GM12878 (cell line): ENCODE measurements around the gene TUBGCP2. TPM values are rescaled to one million over a fixed set of nuclear protein-coding genes. Genes with fewer than 3 reads are reported as not detected.

Experiments
- ATAC-seq: fragments of 200-7000 bp; cut with Tn5 transposase; 3 replicates; pipeline ENCODE4 v1.9.1; 2020; ENCODE audit warnings: mild to moderate bottlenecking, moderate library complexity
- BruUV-seq: library from RNA; stranded (reverse); fragments of 400-500 nt; replicated peaks from 2 replicates; lab custom pipeline; 2021; lab: Mats Ljungman, UMichigan
- CTCF ChIA-PET: fragments of 300-600 bp; sonication (Branson Sonifier 250); formaldehyde crosslinking; extraction: SDS; loops from one replicate; lab custom pipeline; 2021; ENCODE audit warnings: inconsistent platforms; lab: Yijun Ruan, JAX
- POLR2A ChIA-PET: fragments of 350-600 bp; formaldehyde crosslinking; extraction: SDS; loops from one replicate; lab custom pipeline; 2021; ENCODE audit warnings: inconsistent platforms; lab: Charles Lee
- RAD21 ChIA-PET: fragments of 300-600 bp; sonication (Branson Sonifier 250); formaldehyde crosslinking; loops from one replicate; lab custom pipeline; 2023; ENCODE audit warnings: antibody characterized with exemption; ENCODE audit not compliant: unreplicated experiment; lab: Charles Lee
- SMC1A ChIA-PET: fragments of 300-600 bp; sonication (Branson Sonifier 250); formaldehyde crosslinking; loops from one replicate; lab custom pipeline; 2023; ENCODE audit not compliant: unreplicated experiment, uncharacterized antibody; lab: Charles Lee
- DNase-seq: peaks from one replicate; pipeline ENCODE4 v3.0.0-alpha.2; 2011; ENCODE audit warnings: low read depth, low spot score
- FAIRE-seq: peaks from 3 replicates; lab custom pipeline; 2011; peaks lifted over from hg19 to GRCh38; lab: Jason Lieb, UNC
- H2AFZ ChIP-seq: 2 replicates; pipeline ENCODE4 v1.6.0; 2011; ENCODE audit warnings: low read depth, low read length, control low read depth; ENCODE audit not compliant: control insufficient read depth
- H3K27ac ChIP-seq: 2 replicates; pipeline ENCODE4 v1.5.1; 2011; ENCODE audit warnings: control low read depth; ENCODE audit not compliant: control insufficient read depth, insufficient read depth
- H3K27me3 ChIP-seq, 2 experiments: replicated peaks in 1 of 2; 2 replicates each; pipeline versions ENCODE4 v1.6.0 to v1.6.1; 2011; ENCODE audit warnings: low read length in 1 of 2; ENCODE audit not compliant: control insufficient read depth in 2 of 2, insufficient read depth in 2 of 2
- H3K36me3 ChIP-seq, 2 experiments: 2 replicates each; pipeline ENCODE4 v1.5.1; 2011; ENCODE audit warnings: low read length in 1 of 2; ENCODE audit not compliant: control insufficient read depth in 2 of 2, insufficient read depth in 2 of 2
- H3K4me1 ChIP-seq: 2 replicates; pipeline ENCODE4 v1.6.1; 2011; ENCODE audit warnings: mild to moderate bottlenecking, low read length, moderate library complexity, mixed read lengths; ENCODE audit not compliant: control insufficient read depth, insufficient read depth
- H3K4me2 ChIP-seq: 2 replicates; pipeline ENCODE4 v1.6.0; 2011; ENCODE audit warnings: control low read depth; ENCODE audit not compliant: control insufficient read depth, insufficient read depth
- H3K4me3 ChIP-seq: fragments of 200-600 bp; sonication (generic); 2 replicates; pipeline ENCODE4 v1.5.1; 2016
- H3K79me2 ChIP-seq: 2 replicates; pipeline ENCODE4 v1.6.0; 2011; ENCODE audit warnings: low read length; ENCODE audit not compliant: control insufficient read depth, insufficient read depth
- H3K9ac ChIP-seq: 2 replicates; pipeline ENCODE4 v1.8.0; 2011; ENCODE audit warnings: low read length, control low read depth, mixed read lengths; ENCODE audit not compliant: control insufficient read depth, insufficient read depth
- H3K9me3 ChIP-seq: replicated peaks from 3 replicates; pipeline ENCODE4 v1.5.1; 2011; ENCODE audit warnings: mild to moderate bottlenecking, low read length; ENCODE audit not compliant: control insufficient read depth, insufficient read depth
- H4K20me1 ChIP-seq: 2 replicates; pipeline ENCODE4 v1.6.0; 2011; ENCODE audit not compliant: control insufficient read depth, insufficient read depth
- BCL3 ChIP-seq: IDR thresholded peaks from 2 replicates; pipeline ENCODE4 v1.6.1; 2011; ENCODE audit warnings: borderline replicate concordance, low read depth, mild to moderate bottlenecking, moderate library complexity, low read length; ENCODE audit not compliant: insufficient read depth, poor library complexity, severe bottlenecking
- POLR2AphosphoS5 ChIP-seq: IDR thresholded peaks from 2 replicates; pipeline ENCODE4 v1.6.1; 2011; ENCODE audit warnings: mild to moderate bottlenecking, low read length, inconsistent platforms
- RELB ChIP-seq: fragments of 450-650 bp; IDR thresholded peaks from 2 replicates; pipeline ENCODE4 v1.6.1; 2017; ENCODE audit warnings: low read depth, mild to moderate bottlenecking, moderate library complexity
- SMC3 ChIP-seq: IDR thresholded peaks from 2 replicates; pipeline ENCODE4 v1.6.1; 2011; ENCODE audit warnings: low read length, improper control_type of control experiment, borderline replicate concordance
- USF2 ChIP-seq: IDR thresholded peaks from 2 replicates; pipeline ENCODE4 v1.6.1; 2011; ENCODE audit warnings: low read depth, low read length, improper control_type of control experiment, borderline replicate concordance
- ZNF217 ChIP-seq: fragments of 450-650 bp; IDR thresholded peaks from 2 replicates; pipeline ENCODE4 v1.6.1; 2017; ENCODE audit warnings: antibody characterized with exemption, mild to moderate bottlenecking
- WGBS: methylation state at CpG from one replicate; pipeline ENCODE4 v1.1.6; 2016; ENCODE audit warnings: low lambda C conversion rate; ENCODE audit not compliant: insufficient replicate concordance, insufficient coverage; ENCODE audit errors: missing lambda C conversion rate; 5-methylcytosine and 5-hydroxymethylcytosine counted together
- in situ Hi-C: fragments of 300-500 bp; cut with MboI; formaldehyde crosslinking; loops from 9 replicates; pipeline ENCODE4 v1.14.3; 2018; ENCODE audit warnings: mixed read lengths
- intact Hi-C: fragments of 100-400 bp; cut with micrococcal nuclease; formaldehyde crosslinking; loops from one replicate; pipeline ENCODE4 v1.14.2; 2022; ENCODE audit not compliant: unreplicated experiment
- polyA plus RNA-seq, 11 experiments: library from polyadenylated mRNA; depleted of rRNA in 4 of 11; unstranded in 6 of 11; stranded (reverse) in 5 of 11; fragments of >200 nt; fragmentation: Nextera tagmentation in 4 of 11; fragmentation: Illumina TruSeq in 1 of 11; extraction: Ambion mirVana in 4 of 11; extraction: Trizol in 1 of 11; gene quantifications; 1 replicate in 1 of 11; 2 replicates in 10 of 11; pipeline versions ENCODE4 v1.2.1 to v1.2.3, GENCODE V29; 2011 to 2016; ENCODE audit warnings: inconsistent platforms in 2 of 11, missing spikeins in 2 of 11, low read depth in 1 of 11
- total RNA-seq, 4 experiments: library from RNA; depleted of rRNA in 3 of 4; stranded (reverse); fragments of >200 nt in 3 of 4; fragmentation: Illumina TruSeq in 1 of 4; extraction: Trizol in 1 of 4; gene quantifications; 2 replicates each; pipeline versions ENCODE4 v1.2.1 to v1.2.3, GENCODE V29; 2013 to 2021
- TF ChIP-seq, protein P1 (sequence below), 3 experiments: IDR thresholded peaks in 2 of 3; conservative IDR thresholded peaks in 1 of 3; 2 replicates each; pipeline ENCODE4 v1.5.1; 2011; ENCODE audit warnings: low read depth in 3 of 3, low read length in 3 of 3, mild to moderate bottlenecking in 3 of 3, control low read depth in 2 of 3, moderate library complexity in 2 of 3, inconsistent platforms in 1 of 3, mixed read lengths in 1 of 3; ENCODE audit not compliant: control insufficient read depth in 2 of 3, insufficient read depth in 1 of 3; ENCODE audit errors: extremely low read depth in 1 of 3

TUBGCP2 gene
- total and polyA plus RNA-seq, 10 of the 15 experiments (the other 5 are each of a cell fraction or from before 2014, with no cell fraction given) = 4.8 to 47.1 (median 34.7) TPM

GRCh38 chr10:133306097-133306476 lies 2.6 kb downstream of the TUBGCP2 start:
- Histone ChIP-seq H3K27me3 (no peaks in the 10 kb centered on the region), H3K79me2 (peaks cover 38% of the 10 kb centered on the region), H3K9ac (no peak overlapping the region; the same call in 1 of the 2 replicates), H4K20me1 (no peaks in the 10 kb centered on the region; the same call in 1 of the 2 replicates), H3K4me2 (peak overlapping the region; percentile 31), H3K9me3 (no peaks in the 10 kb centered on the region), H3K27ac (peak overlapping the region; percentile 38), H3K4me1 (peaks cover 19% of the 10 kb centered on the region)
- in situ Hi-C loops = loop anchor here (5.0 kb wide), 1 partner anchor 164 kb away; no protein-coding TSS in a partner anchor
- ChIA-PET RAD21 (no interaction called here), CTCF (interaction anchor here (0.9 to 2.9 kb wide), 6 partner anchors 12 to 48 kb away, joined by 3 to 15 read pairs (median 12); partner anchors contain the start of gene ADAM8), POLR2A (interaction anchor here (1.0 kb wide), 1 partner anchor 28 kb away, joined by 3 read pairs; no protein-coding TSS in a partner anchor), SMC1A (interaction anchor here (1.2 kb wide), 1 partner anchor 28 kb away, joined by 4 read pairs; no protein-coding TSS in a partner anchor)
- FAIRE-seq (no peak), ATAC-seq (no peak)
- BruUV-seq = no TSS peak
- intact Hi-C loops = loop anchor here (5.0 kb wide), 1 partner anchor 86 kb away; the partner anchor contains the start of gene MTG1
- WGBS = 63% methylated on average over 5 of the region's 5 CpGs
- 0 out of 2 replicates have a peak, but pooled peaks have one; percentile 2 for TF ChIP-seq RELB
- TF ChIP-seq SMC3 = no peak
- no peak for TF ChIP-seq ZNF217
- peak; percentile 15; the same call in 1 of the 2 replicates for TF ChIP-seq POLR2AphosphoS5
- TF ChIP-seq BCL3 = no peak
- TF ChIP-seq, protein P1, sequence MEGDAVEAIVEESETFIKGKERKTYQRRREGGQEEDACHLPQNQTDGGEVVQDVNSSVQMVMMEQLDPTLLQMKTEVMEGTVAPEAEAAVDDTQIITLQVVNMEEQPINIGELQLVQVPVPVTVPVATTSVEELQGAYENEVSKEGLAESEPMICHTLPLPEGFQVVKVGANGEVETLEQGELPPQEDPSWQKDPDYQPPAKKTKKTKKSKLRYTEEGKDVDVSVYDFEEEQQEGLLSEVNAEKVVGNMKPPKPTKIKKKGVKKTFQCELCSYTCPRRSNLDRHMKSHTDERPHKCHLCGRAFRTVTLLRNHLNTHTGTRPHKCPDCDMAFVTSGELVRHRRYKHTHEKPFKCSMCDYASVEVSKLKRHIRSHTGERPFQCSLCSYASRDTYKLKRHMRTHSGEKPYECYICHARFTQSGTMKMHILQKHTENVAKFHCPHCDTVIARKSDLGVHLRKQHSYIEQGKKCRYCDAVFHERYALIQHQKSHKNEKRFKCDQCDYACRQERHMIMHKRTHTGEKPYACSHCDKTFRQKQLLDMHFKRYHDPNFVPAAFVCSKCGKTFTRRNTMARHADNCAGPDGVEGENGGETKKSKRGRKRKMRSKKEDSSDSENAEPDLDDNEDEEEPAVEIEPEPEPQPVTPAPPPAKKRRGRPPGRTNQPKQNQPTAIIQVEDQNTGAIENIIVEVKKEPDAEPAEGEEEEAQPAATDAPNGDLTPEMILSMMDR (IDR thresholded peaks at IDR 0.05 in 2 of 3, conservative IDR thresholded peaks at IDR 0.05 in 1 of 3; ENCODE audit: control insufficient read depth in 2 of 3, extremely low read depth in 1 of 3, insufficient read depth in 1 of 3, low read depth in 3 of 3, low read length in 3 of 3) = no peak
- no peak for TF ChIP-seq USF2
- TF ChIP-seq, all 136 proteins: peak for 2
- H3K4me3 ChIP-seq = no peak overlapping the region
- no peak for DNase-seq
- no peak overlapping the region for H2AFZ ChIP-seq
- H3K36me3 ChIP-seq = peaks cover 6 to 7% of the 10 kb centered on the region in 2 experiments; a peak in 3 of 4 replicates
